Astrocyte of the spinal cord (primary cell): ENCODE data around the gene SHISA9.

ENCODE experiments used
- DNase-seq: peaks from one replicate; pipeline ENCODE4 v3.0.0; 2011; ENCODE audit warnings: low read depth, low spot score
- H3K4me3 ChIP-seq: 2 replicates; pipeline ENCODE4 v1.5.1; 2011; ENCODE audit warnings: low read depth, mild to moderate bottlenecking, low read length, moderate library complexity
- in situ Hi-C: cut with HindIII; loops from 2 replicates; pipeline ENCODE4 v1.10.0; 2017; ENCODE audit warnings: low sequenced_read_pairs
- TF ChIP-seq, protein P1 (sequence below): IDR thresholded peaks from 2 replicates; pipeline ENCODE4 v1.5.1; 2012; ENCODE audit warnings: low read depth, mild to moderate bottlenecking, low read length, inconsistent platforms

The SHISA9 gene

DNA sequence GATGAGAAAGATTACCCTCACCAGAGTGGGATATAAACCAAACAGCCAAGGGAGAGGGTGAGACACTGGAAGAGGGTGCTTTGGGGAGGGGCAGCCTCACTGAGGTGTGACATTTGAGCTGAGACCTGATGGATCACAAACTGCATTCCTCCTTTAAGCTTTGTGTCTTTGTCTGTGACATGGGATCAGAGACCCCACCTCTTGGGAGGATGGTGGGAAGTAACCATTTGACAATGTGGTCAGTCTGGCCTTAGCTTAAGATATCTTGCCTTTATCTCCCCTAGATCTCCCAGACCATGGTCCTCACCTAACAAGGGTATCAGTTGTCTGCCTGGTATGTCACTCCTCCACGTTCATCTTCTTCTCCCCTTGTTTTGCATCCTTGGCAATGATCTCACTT lies 163.4 kb downstream of the SHISA9 start:
- in situ Hi-C loops = no loop called here
- no peak for DNase-seq
- no peak overlapping the region for H3K4me3 ChIP-seq
- TF ChIP-seq, protein P1, sequence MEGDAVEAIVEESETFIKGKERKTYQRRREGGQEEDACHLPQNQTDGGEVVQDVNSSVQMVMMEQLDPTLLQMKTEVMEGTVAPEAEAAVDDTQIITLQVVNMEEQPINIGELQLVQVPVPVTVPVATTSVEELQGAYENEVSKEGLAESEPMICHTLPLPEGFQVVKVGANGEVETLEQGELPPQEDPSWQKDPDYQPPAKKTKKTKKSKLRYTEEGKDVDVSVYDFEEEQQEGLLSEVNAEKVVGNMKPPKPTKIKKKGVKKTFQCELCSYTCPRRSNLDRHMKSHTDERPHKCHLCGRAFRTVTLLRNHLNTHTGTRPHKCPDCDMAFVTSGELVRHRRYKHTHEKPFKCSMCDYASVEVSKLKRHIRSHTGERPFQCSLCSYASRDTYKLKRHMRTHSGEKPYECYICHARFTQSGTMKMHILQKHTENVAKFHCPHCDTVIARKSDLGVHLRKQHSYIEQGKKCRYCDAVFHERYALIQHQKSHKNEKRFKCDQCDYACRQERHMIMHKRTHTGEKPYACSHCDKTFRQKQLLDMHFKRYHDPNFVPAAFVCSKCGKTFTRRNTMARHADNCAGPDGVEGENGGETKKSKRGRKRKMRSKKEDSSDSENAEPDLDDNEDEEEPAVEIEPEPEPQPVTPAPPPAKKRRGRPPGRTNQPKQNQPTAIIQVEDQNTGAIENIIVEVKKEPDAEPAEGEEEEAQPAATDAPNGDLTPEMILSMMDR = no peak

DNA sequence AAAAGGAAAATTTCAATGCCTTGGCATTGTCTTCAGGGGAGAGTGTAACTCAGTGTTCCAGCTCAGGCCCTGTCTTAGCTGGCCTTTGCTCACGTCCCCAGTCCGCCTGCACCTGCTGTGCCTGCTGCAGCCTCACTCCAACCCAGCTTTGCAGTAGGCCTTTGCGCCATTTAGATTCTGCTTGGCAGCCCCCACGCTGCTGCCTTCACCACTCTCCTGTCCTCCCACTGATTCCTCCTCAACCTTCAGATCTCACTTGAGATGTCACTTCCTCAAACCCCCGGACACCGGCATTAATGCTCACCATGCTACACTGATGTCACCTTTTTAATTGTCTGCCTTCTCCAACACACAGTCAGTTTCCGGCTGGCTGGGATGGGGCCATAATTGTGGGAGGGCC lies 166.2 kb downstream of the SHISA9 start:
- TF ChIP-seq, protein P1 = no peak

DNA sequence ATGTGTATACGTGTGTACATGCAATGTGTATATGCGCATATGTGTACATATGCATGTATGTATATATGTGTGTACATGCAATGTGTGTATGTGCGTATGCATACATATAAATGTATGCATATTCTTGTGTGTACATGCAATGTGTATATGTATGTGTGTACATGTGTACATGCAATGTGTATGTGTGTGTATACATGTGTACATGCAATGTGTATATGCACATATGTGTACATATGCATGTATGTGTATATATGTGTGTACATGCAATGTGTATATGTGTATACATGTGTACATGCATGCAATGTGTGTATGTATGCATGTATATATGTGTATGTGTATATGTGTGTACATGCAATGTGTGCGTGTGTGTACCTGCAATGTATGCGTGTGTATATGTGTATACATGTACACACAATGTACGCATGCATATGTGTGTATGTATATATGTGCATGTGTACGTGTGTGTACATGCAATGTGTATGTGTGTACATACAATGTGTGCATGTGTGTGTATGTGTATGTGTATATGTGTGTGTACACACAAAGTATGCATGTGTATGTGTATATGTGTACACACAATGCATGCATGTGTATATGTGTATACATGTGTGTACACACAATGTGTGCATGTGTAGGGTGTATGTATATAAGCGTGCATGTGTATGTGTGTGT lies 167.7 kb downstream of the SHISA9 start:
- no peak for DNase-seq
- no peak overlapping the region for H3K4me3 ChIP-seq
- TF ChIP-seq, protein P1 = no peak
- in situ Hi-C loops = no loop called here

More for the DNA sequence above, 166.2 kb downstream of the SHISA9 start:
- H3K4me3 ChIP-seq = no peak overlapping the region
- in situ Hi-C loops = no loop called here
- DNase-seq = no peak

DNA sequence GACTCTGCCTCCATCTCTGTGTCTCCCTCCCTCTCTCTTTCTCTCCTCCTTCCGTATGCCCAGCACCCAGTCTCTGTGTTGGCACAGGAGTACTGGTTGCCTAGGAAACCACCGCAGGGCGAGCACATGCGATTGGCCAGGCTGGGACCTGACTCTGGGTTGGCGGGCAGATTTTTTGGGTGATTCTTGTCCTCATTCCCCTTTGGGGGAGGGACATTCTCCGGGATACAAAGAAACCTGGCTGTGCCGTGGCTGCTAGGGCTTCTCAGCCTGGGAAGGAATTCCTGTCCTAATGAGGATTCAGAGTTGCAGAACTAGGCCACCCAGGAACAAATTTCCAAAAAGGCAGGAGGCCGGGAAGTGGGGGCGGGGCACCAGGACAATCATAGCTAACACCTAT lies 168.9 kb downstream of the SHISA9 start:
- TF ChIP-seq, protein P1 = no peak
- no peak overlapping the region for H3K4me3 ChIP-seq
- in situ Hi-C loops = no loop called here
- DNase-seq = no peak

DNA sequence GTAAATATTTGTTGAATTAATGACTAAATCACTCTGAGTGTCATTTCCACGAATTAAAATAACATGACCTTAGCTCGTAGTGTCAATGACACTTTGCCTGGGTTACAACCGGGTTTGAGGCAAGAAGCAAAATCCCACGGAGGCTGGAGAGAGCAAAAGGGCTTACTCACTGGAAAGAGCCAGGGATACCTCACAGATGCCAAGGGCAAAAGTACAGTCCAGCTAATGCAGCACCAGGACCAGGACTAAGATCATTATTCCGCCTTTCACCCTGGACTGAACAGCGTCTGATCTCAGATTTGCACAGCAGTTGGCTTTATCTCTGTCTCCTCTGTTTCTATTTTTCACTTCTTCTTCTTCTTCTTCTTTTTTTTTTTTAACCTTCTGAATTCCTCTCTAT lies 175.5 kb downstream of the SHISA9 start:
- in situ Hi-C loops = no loop called here
- no peak for DNase-seq
- TF ChIP-seq, protein P1 = no peak
- H3K4me3 ChIP-seq = no peak overlapping the region

DNA sequence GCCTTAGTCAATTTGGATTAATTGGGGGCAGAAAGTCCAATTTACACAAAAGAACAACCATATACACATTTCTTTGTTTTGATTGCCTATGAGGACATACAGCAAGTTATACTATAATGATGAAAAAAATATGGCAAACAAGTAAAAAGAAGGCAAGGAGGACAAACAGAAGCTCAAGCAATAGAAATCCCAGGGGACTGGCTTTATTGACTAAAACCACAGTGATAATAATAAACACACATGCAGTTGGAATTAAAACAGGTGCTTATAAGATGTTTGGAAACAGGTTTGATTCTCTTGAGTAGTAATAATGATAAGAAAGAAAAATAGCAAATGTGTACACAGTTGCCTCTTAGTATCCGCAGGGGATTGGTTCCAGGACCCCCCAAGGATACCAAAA lies 176.4 kb downstream of the SHISA9 start:
- H3K4me3 ChIP-seq = no peak overlapping the region
- TF ChIP-seq, protein P1 = no peak
- no peak for DNase-seq
- in situ Hi-C loops = no loop called here
